Measurements from ENCODE around the gene DNASE1L2. TPM values are rescaled to one million over a fixed set of nuclear protein-coding genes. Genes with fewer than 3 reads are reported as not detected.
A peak's percentile ranks its signal among the peaks of the same experiment; 100 is the strongest.
"Not testable (repeated sequence)": the region's sequence is repeated elsewhere in the genome, so short reads cannot be mapped to it uniquely, and the experiment has no call there.

DNASE1L2 gene
- polyA plus RNA-seq, 3 donors, result 1.1 TPM; not detected in 2

- Histone ChIP-seq H2AFZ (ENCODE audit: insufficient read depth, low read depth, low read length, poor library complexity, severe bottlenecking) (no peak overlapping the region), H3K79me2 (ENCODE audit: insufficient read depth, low read length) (peaks cover 24% of the 10 kb centered on the region), H4K20me1 (ENCODE audit: insufficient read depth, low read length) (peaks cover 58% of the 10 kb centered on the region), H3K4me2 (replicated peaks; ENCODE audit: extremely low read depth, low read length, poor library complexity, severe bottlenecking) (no peak overlapping the region), H3K9me3 (replicated peaks in 1 of 2; ENCODE audit: control insufficient read depth in 1 of 2, insufficient read depth in 1 of 2, low read length in 2 of 2) (no peaks in the 10 kb centered on the region), H3K4me3 (replicated peaks in 1 of 3; ENCODE audit: low read depth in 2 of 3, low read length in 3 of 3) (no peak overlapping the region), H3K27me3 (ENCODE audit: control insufficient read depth in 2 of 2, insufficient read depth in 2 of 2, low read length in 2 of 2) (no peaks in the 10 kb centered on the region), H3K36me3 (replicated peaks in 1 of 2; ENCODE audit: control insufficient read depth in 1 of 2, insufficient read depth in 2 of 2, low read length in 2 of 2) (peaks cover 93 to 99% of the 10 kb centered on the region in 2 donors), H3K27ac (ENCODE audit: low read depth in 1 of 2, low read length in 2 of 2) (no peak overlapping the region), H3K4me1 (ENCODE audit: control insufficient read depth in 1 of 2, insufficient read depth in 2 of 2, low read length in 2 of 2) (no peaks in the 10 kb centered on the region), H3K9ac (ENCODE audit: insufficient read depth, low read length, poor library complexity, severe bottlenecking) (no peak overlapping the region)
- no peaks in the 10 kb centered on the region for H3K4me1 Mint-ChIP-seq
- H3K9me3 Mint-ChIP-seq, result no peaks in the 10 kb centered on the region
- DNase-seq, result no peak
- H3K27me3 Mint-ChIP-seq (ENCODE audit: low read depth in 3 of 3), result peaks cover 0 to 1% (median 0%) of the 10 kb centered on the region in 3 donors
- H3K4me3 Mint-ChIP-seq, result no peak overlapping the region
- H3K27ac Mint-ChIP-seq, result peak overlapping the region in 2 of 7 donors; percentile 37 to 38
- TF ChIP-seq, protein P1, sequence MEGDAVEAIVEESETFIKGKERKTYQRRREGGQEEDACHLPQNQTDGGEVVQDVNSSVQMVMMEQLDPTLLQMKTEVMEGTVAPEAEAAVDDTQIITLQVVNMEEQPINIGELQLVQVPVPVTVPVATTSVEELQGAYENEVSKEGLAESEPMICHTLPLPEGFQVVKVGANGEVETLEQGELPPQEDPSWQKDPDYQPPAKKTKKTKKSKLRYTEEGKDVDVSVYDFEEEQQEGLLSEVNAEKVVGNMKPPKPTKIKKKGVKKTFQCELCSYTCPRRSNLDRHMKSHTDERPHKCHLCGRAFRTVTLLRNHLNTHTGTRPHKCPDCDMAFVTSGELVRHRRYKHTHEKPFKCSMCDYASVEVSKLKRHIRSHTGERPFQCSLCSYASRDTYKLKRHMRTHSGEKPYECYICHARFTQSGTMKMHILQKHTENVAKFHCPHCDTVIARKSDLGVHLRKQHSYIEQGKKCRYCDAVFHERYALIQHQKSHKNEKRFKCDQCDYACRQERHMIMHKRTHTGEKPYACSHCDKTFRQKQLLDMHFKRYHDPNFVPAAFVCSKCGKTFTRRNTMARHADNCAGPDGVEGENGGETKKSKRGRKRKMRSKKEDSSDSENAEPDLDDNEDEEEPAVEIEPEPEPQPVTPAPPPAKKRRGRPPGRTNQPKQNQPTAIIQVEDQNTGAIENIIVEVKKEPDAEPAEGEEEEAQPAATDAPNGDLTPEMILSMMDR (IDR thresholded peaks at IDR 0.05), result no peak
- intact Hi-C loops (cut with micrococcal nuclease), result loop anchor here in 1 of 2 donors (10.0 kb wide), 1 partner anchor 253 kb away; the partner anchor contains the start of gene ZNF598
- WGBS (ENCODE audit: insufficient coverage), result 97% methylated on average over 4 of the region's 6 CpGs
- H3K36me3 Mint-ChIP-seq, result peaks cover 77 to 98% of the 10 kb centered on the region in 2 donors
Observed at GRCh38 chr16:2257726-2258125, 21.5 kb downstream of the DNASE1L2 start.

GRCh38 chr16:2258530-2258929 lies 22.3 kb downstream of the DNASE1L2 start:
- Histone ChIP-seq H4K20me1 (ENCODE audit: insufficient read depth, low read length) (peaks cover 66% of the 10 kb centered on the region), H3K79me2 (ENCODE audit: insufficient read depth, low read length) (peaks cover 32% of the 10 kb centered on the region), H3K36me3 (replicated peaks in 1 of 2; ENCODE audit: control insufficient read depth in 1 of 2, insufficient read depth in 2 of 2, low read length in 2 of 2) (peaks cover 93 to 99% of the 10 kb centered on the region in 2 donors)
- not testable (repeated sequence) for H3K4me1 ChIP-seq (ENCODE audit: control insufficient read depth in 1 of 2, insufficient read depth in 2 of 2, low read length in 2 of 2); H3K4me3 Mint-ChIP-seq; DNase-seq; H3K9ac ChIP-seq (ENCODE audit: insufficient read depth, low read length, poor library complexity, severe bottlenecking); H3K9me3 Mint-ChIP-seq; H2AFZ ChIP-seq (ENCODE audit: insufficient read depth, low read depth, low read length, poor library complexity, severe bottlenecking); H3K4me1 Mint-ChIP-seq; H3K4me2 ChIP-seq (replicated peaks; ENCODE audit: extremely low read depth, low read length, poor library complexity, severe bottlenecking); H3K9me3 ChIP-seq (replicated peaks in 1 of 2; ENCODE audit: control insufficient read depth in 1 of 2, insufficient read depth in 1 of 2, low read length in 2 of 2); H3K27me3 ChIP-seq (ENCODE audit: control insufficient read depth in 2 of 2, insufficient read depth in 2 of 2, low read length in 2 of 2); H3K27me3 Mint-ChIP-seq (ENCODE audit: low read depth in 3 of 3); H3K4me3 ChIP-seq (replicated peaks in 1 of 3; ENCODE audit: low read depth in 2 of 3, low read length in 3 of 3); H3K27ac ChIP-seq (ENCODE audit: low read depth in 1 of 2, low read length in 2 of 2)
- intact Hi-C loops (cut with micrococcal nuclease), result loop anchor here in 1 of 2 donors (10.0 kb wide), 1 partner anchor 254 kb away; the partner anchor contains the start of gene ZNF598
- 100% methylated on average over 3 of the region's 7 CpGs for WGBS (ENCODE audit: insufficient coverage)
- peaks cover 76 to 98% of the 10 kb centered on the region in 2 donors for H3K36me3 Mint-ChIP-seq
- H3K27ac Mint-ChIP-seq, result peak overlapping the region in 3 of 7 donors; percentile 13 to 69 (median 14)
